NCI-H748 (cell line): ENCODE measurements around the gene JAG1.

Source experiments
- DNase-seq: peaks from one replicate; lab custom pipeline; 2025; ENCODE audit not compliant: unreplicated experiment; lab: John Stamatoyannopoulos, UW

Gene JAG1

DNA sequence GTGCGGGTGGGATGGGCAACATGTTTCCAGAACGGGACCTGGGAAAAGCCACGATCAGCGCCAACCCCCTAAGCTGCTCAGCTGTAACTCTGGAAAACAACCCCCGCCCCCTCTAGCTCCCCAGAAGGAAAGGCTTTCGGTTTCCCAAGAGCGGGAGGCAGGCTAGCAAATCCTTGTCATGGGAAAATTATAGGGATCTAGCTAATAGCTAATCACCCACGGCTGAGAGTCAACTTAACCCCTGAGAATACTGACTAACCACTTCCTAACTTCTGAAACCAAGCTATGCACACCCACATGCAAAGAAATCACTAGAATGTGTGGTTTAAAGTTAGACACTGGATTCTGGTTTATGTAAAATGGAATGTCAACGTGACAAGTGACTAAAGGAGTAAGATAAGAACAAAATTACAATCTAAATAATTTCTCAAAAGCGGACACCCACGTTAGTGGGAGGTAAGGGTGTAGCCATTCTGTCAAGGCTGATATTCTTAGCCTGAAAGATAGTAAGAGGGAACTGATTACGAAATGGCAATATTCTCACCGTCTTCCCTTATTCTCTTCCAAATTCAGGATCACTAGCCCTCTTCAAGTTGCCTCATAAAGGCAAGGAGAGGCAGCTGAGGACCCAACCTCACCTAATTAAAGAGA, 20.1 kb downstream of the JAG1 start:
- no peak for DNase-seq

DNA sequence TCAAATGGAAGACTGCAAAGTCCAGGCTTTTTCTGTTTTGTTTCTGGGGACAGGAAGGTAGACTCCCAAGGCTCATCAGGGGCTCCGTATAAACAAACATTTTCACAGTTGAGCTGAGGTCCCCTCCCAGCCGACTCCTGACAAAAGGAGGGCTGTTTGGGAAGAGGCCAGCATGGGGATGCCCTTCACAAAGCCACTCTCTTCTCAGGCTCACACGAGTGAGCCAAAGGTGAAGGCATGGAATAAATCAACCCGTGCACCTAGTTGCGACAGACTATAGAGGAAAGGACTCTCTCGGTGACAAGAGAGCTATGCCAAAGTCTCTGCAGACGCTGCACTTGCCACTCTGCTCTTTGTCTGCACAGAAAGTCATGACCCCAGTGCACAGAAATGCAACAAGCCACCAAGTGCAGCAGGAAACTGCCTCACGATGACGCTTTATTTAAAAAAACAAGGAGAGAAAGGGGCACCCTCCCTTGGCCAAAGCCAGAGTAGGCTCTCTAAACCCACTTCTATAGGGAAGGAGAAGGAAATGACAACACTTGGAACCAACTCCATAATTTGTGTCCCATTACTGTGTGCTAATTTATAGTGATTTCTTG, 21.0 kb downstream of the JAG1 start:
- peak; percentile 67 for DNase-seq

- no peak for DNase-seq
These were observed 21.6 kb downstream of the JAG1 start for GRCh38 chr20:10652185-10652584.

DNA sequence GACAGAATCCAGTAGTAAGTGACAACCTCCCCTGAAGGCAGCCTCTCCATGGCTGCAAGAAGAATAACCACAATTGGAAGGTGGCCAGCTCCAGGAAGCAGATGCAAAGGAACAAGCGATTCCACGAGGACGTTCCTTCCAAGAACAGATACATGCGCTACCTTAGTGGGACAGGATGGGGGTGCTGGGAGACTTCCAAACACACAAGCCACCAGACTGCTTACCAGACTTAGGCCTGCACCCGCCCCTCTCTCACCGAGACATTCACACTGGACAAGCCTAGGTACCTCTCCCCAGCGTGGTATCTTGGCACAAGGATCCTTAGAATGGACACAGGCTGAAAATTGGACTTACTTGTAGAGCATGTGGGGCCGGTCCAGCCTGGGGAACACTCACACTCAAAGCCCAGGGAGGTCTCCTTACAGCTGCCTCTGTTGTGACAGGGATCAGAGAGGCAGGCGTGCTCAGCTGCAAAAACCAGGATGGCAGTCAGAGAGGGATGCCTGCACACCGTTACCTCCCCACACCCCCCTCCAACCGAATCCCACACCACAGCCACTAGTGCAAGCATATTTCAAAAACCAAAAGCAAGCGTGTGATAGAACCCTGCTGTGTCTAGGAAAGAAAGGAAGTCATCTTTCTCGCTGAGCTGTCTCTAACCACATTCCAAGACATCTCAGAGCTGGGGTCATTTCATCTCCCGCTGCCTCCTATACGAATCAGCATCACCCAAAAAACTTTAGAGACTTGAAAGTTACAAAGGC, 22.4 kb downstream of the JAG1 start:
- DNase-seq, result no peak

- no peak for DNase-seq
These were observed 24.0 kb downstream of the JAG1 start for GRCh38 chr20:10649797-10650160.

DNA sequence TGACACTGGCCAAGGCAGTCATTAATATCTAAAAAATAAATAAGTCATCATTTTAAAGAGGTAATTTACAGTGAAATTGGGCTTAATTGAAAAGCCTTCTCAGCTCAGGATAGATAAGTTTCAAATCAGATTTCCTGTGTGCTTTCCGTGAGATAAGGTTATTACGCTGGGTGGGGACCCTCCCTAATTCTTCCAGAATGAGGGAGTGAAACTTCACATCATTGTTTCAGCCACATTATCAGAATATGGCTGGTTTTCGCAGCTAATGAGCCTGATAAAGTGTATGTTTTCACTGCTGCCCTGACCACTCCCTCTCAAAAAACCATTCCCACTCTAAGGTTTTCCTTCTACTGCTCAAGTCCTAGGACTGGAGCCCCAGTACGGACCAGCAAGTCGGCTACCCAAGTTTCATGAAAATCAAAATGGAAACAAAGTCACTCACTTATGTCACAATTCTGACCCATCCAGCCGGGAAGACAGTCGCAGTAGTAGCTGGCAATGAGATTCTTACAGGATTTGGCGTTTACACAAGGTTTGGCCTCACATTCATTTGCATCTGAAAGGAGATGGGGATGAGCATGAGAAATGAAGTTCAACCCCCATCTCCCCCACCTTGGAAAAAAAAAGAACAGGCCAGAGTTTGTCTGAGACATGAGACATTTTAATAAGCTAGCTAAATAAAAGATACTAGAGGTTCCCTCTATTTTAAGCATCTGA, 24.6 kb downstream of the JAG1 start:
- DNase-seq, result no peak

- DNase-seq, result no peak
These were observed 25.1 kb downstream of the JAG1 start for GRCh38 chr20:10648651-10649050.

- no peak for DNase-seq
These were observed 25.9 kb downstream of the JAG1 start for GRCh38 chr20:10647909-10648308.

GRCh38 chr20:10647471-10647870, 26.3 kb downstream of the JAG1 start:
- DNase-seq, result no peak

GRCh38 chr20:10646886-10647420, 26.8 kb downstream of the JAG1 start:
- DNase-seq, result no peak

DNA sequence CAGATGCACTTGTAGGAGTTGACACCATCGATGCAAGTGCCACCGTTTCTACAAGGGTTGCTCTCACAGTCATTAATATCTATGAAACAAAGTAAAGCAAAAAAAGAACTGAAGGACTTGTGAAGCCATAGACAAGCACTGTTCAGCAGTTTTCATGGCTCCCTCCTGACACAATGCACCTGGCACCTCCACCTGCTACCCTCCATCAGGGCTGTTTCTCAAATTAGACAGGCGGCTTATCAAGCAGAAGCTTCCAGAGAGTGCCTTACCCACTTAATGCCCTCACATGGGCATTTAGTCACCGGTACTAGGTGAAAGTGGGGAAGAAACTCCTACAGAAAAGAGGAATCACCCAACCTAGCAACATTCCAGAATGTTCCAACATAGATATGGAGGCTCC, 27.8 kb downstream of the JAG1 start:
- DNase-seq, result no peak

- DNase-seq, result no peak
These were observed 28.6 kb downstream of the JAG1 start for GRCh38 chr20:10645205-10645570.

GRCh38 chr20:10644458-10645204, 29.2 kb downstream of the JAG1 start:
- no peak for DNase-seq

GRCh38 chr20:10643560-10643873, 30.3 kb downstream of the JAG1 start:
- DNase-seq, result no peak

DNA sequence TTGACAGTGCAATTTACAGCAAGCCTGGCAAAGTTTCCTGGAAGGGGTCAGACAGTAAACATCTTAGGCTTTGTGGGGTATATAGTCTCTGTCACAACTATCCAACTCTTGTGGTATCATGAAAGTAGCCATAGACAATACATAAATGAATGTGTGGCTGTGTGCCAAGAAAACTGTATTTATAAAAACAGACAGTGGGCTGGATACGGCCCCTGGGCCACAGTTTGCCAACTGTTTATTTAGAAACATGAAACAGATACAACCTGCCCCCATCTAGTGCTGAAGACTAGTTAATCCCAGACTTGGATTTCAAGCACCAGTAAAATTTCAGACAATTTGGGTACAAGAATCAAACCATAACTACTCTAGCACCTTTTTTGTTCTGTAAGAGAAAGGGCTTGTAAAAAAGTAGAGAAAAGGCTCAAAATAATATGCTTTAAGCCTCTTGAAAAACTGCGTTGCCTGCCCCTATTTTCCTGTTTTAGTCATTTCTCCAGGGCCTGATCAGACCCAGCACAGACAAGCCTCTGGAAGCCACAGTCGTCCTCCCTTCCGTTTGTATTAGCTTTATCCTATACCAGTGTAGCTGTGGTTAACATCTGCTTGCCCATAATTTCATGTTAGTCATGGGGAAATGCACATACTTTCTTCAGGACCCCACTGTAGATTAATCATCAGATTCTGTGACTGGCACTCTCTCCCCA, 30.8 kb downstream of the JAG1 start:
- peak; percentile 83 for DNase-seq

DNA sequence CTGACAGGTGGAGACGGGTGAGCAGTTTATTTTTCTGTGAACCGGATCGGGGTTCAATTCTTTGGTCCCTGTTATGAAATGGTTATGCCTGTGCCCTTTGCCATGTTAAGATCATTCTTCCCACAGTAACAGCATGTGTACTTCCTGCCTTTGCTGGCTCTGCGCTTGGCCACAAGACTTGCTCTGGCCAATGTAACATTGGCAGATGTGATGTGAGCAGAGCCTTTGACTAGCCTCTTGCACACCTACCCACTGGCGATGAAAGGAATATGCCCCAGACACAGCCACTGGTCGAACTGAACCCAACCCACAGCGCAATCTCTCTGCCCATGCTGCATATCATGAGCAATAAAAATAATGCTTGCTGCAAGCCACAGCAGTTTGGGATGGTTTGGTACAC, 31.9 kb downstream of the JAG1 start:
- no peak for DNase-seq

DNA sequence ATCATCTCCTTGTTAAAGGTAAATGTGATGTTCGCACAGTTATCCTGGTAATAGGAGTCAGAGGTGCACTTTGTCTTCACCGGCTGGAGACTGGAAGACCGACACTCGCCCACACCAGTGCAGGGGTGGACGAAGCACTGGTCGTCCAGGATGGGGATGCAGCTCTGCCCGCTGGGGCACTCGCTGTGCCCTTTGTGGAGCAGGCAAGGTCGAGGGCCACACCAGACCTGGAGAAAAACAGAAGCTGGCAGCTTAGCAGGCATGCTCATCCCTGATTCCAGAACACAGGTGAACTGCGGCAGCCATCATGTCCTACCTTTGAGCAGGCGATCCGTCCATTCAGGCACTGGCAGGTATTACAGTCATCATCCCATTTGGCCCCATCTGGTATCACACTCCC, 32.3 kb downstream of the JAG1 start:
- no peak for DNase-seq

GRCh38 chr20:10640897-10641296, 32.9 kb downstream of the JAG1 start:
- no peak for DNase-seq

- DNase-seq, result no peak
These were observed 33.9 kb downstream of the JAG1 start for GRCh38 chr20:10639737-10640556.
